Tibial nerve (tissue), 4 donors: Measurements from ENCODE around the gene PTPRM. TPM values are rescaled to one million over a fixed set of nuclear protein-coding genes. Genes with fewer than 3 reads are reported as not detected.

Experiments used
- DNase-seq, 2 donors: peaks; one replicate each; pipeline ENCODE4 v3.0.0-alpha.2; 2019; ENCODE audit warnings: low spot score in 2 of 2
- H3K27ac ChIP-seq, 4 donors: fragments of 200-600 bp; sonication (generic) in 3 of 4; one replicate each; pipeline ENCODE4 v1.5.1; 2017 to 2019; ENCODE audit warnings: mild to moderate bottlenecking in 1 of 4
- H3K27me3 ChIP-seq, 2 donors: fragments of 200-600 bp; sonication (generic) in 1 of 2; one replicate each; pipeline versions ENCODE4 v1.5.1 to v1.6.0; 2017 to 2019
- H3K36me3 ChIP-seq, 3 donors: fragments of 200-600 bp; sonication (generic); one replicate each; pipeline ENCODE4 v1.5.1; 2018 to 2019
- H3K4me1 ChIP-seq, 4 donors: fragments of 200-600 bp; sonication (generic) in 3 of 4; one replicate each; pipeline ENCODE4 v1.5.1; 2017 to 2019
- H3K4me3 ChIP-seq, 4 donors: fragments of 200-600 bp; sonication (generic) in 3 of 4; one replicate each; pipeline ENCODE4 v1.5.1; 2017 to 2019; ENCODE audit warnings: mild to moderate bottlenecking in 1 of 4, moderate library complexity in 1 of 4
- H3K9me3 ChIP-seq, 4 donors: fragments of 200-600 bp; sonication (generic) in 3 of 4; one replicate each; pipeline ENCODE4 v1.5.1; 2017 to 2019
- CTCF ChIP-seq, 5 experiments: fragments of 200-600 bp in 3 of 5; fragments of 450-650 bp in 2 of 5; sonication (generic) in 3 of 5; IDR thresholded peaks; one replicate each; pipeline ENCODE4 v1.5.1; 2016 to 2019; ENCODE audit warnings: antibody characterized with exemption in 5 of 5, mild to moderate bottlenecking in 3 of 5, moderate library complexity in 2 of 5
- EP300 ChIP-seq, 2 donors: sonication (generic); formaldehyde crosslinking; IDR thresholded peaks; one replicate each; pipeline ENCODE4 v1.6.1; 2017; ENCODE audit warnings: antibody characterized with exemption in 2 of 2, mild to moderate bottlenecking in 1 of 2
- POLR2A ChIP-seq, 2 donors: fragments of 450-650 bp; IDR thresholded peaks; one replicate each; pipeline ENCODE4 v1.6.1; 2017; ENCODE audit warnings: antibody characterized with exemption in 2 of 2, mild to moderate bottlenecking in 2 of 2, moderate library complexity in 2 of 2
- WGBS, 2 donors: methylation state at CpG; one replicate each; pipeline ENCODE4 v1.1.5; 2018; 5-methylcytosine and 5-hydroxymethylcytosine counted together
- total RNA-seq, 4 donors: library from RNA; depleted of rRNA; stranded (reverse); fragments of >200 nt; gene quantifications; one replicate each; pipeline ENCODE4 v1.1.0, GENCODE V29; 2016

PTPRM gene
- total RNA-seq, 4 donors from 2014 or later = 62.2 to 92.4 (median 80.7) TPM

GRCh38 chr18:7598167-7599047 lies 31.3 kb downstream of the PTPRM start:
- DNase-seq = no peak
- Histone ChIP-seq H3K9me3 (no peaks in the 10 kb centered on the region), H3K27ac (no peak overlapping the region), H3K4me1 (no peaks in the 10 kb centered on the region), H3K4me3 (no peak overlapping the region), H3K36me3 (peaks cover 0 to 12% (median 0%) of the 10 kb centered on the region in 3 donors), H3K27me3 (no peaks in the 10 kb centered on the region)
- WGBS, 2 donors = 83 to 88% methylated on average over 7 of the region's 7 CpGs
- TF ChIP-seq CTCF (IDR thresholded peaks at IDR 0.05) = no peak
- TF ChIP-seq EP300 (IDR thresholded peaks at IDR 0.05) = no peak
- no peak for TF ChIP-seq POLR2A (IDR thresholded peaks at IDR 0.05)

GRCh38 chr18:7600036-7600435 lies 32.9 kb downstream of the PTPRM start:
- no peaks in the 10 kb centered on the region for H3K9me3 ChIP-seq
- no peaks in the 10 kb centered on the region for H3K4me1 ChIP-seq
- no peaks in the 10 kb centered on the region for H3K27me3 ChIP-seq
- H3K36me3 ChIP-seq = peaks cover 0 to 12% (median 0%) of the 10 kb centered on the region in 3 donors
- 87 to 88% methylated on average over 6 of the region's 6 CpGs for WGBS, 2 donors
- no peak for TF ChIP-seq CTCF (IDR thresholded peaks at IDR 0.05)
- no peak overlapping the region for H3K27ac ChIP-seq
- no peak overlapping the region for H3K4me3 ChIP-seq
- no peak for DNase-seq

- Histone ChIP-seq H3K4me1 (no peaks in the 10 kb centered on the region), H3K9me3 (no peaks in the 10 kb centered on the region), H3K27ac (no peak overlapping the region), H3K27me3 (no peaks in the 10 kb centered on the region), H3K36me3 (peaks cover 0 to 12% (median 0%) of the 10 kb centered on the region in 3 donors), H3K4me3 (no peak overlapping the region)
- no peak for DNase-seq
- 95 to 96% methylated on average over 11 to 13 of the region's 13 CpGs for WGBS, 2 donors
- TF ChIP-seq EP300 (IDR thresholded peaks at IDR 0.05) = no peak
- no peak for TF ChIP-seq POLR2A (IDR thresholded peaks at IDR 0.05)
- no peak for TF ChIP-seq CTCF (IDR thresholded peaks at IDR 0.05)
These were observed 33.6 kb downstream of the PTPRM start for GRCh38 chr18:7600528-7601245.

- no peak for DNase-seq
- TF ChIP-seq CTCF (IDR thresholded peaks at IDR 0.05) (no peak), POLR2A (IDR thresholded peaks at IDR 0.05) (no peak), EP300 (IDR thresholded peaks at IDR 0.05) (no peak)
- Histone ChIP-seq H3K4me3 (no peak overlapping the region), H3K27ac (no peak overlapping the region), H3K4me1 (no peaks in the 10 kb centered on the region), H3K9me3 (no peaks in the 10 kb centered on the region), H3K27me3 (no peaks in the 10 kb centered on the region), H3K36me3 (peaks cover 0 to 12% (median 0%) of the 10 kb centered on the region in 3 donors)
- 86 to 93% methylated on average over 6 of the region's 6 CpGs for WGBS, 2 donors
These were observed 34.1 kb downstream of the PTPRM start for GRCh38 chr18:7601246-7601615.

- H3K27ac ChIP-seq = no peak overlapping the region
These were observed 34.8 kb downstream of the PTPRM start for GRCh38 chr18:7601936-7602335.

More at GRCh38 chr18:7601936-7602335, 34.8 kb downstream of the PTPRM start:
- Histone ChIP-seq H3K4me1 (no peaks in the 10 kb centered on the region), H3K27me3 (no peaks in the 10 kb centered on the region), H3K36me3 (peaks cover 0 to 12% (median 0%) of the 10 kb centered on the region in 3 donors), H3K4me3 (no peak overlapping the region), H3K9me3 (no peaks in the 10 kb centered on the region)
- 94 to 97% methylated on average over 3 of the region's 3 CpGs for WGBS, 2 donors
- DNase-seq = no peak
- TF ChIP-seq CTCF (IDR thresholded peaks at IDR 0.05) (no peak), POLR2A (IDR thresholded peaks at IDR 0.05) (no peak), EP300 (IDR thresholded peaks at IDR 0.05) (no peak)
